ENCODE data around the gene DZIP1L.
"Not testable (repeated sequence)": the region's sequence is repeated elsewhere in the genome, so short reads cannot be mapped to it uniquely, and the experiment has no call there.

Gene DZIP1L

GRCh38 chr3:138114988-138115971 is at the start of gene DZIP1L:
TSS of gene DZIP1L (minus strand) at chr3:138115608. CDS start at chr3:138103971, 11,637 bp downstream.
- DNase-seq (ENCODE audit: low spot score), result peak; percentile 49

DNA sequence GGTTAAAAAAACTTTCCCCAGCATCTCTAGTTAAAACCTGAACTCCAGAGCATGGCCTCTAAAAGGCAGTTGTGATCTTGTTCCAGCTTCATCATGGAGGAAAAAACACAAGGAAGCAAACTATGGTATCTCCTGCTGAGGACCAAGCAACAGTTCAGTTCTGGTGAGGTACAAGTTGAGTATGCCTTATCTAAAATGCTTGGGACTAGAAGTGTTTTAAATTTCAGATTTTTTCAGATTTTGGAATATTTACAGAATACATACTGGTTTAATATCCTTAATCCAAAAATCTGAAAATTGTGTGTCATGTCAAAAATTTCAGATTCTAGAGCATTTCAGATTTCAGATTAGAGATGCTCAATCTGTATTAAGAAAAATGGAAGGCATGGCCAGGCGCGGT is 49.7 kb upstream of the DZIP1L start:
- DNase-seq (ENCODE audit: low spot score), result no peak

- no peak for DNase-seq (ENCODE audit: low spot score)
These were observed 42.3 kb upstream of the DZIP1L start for GRCh38 chr3:138157743-138158142.

DNA sequence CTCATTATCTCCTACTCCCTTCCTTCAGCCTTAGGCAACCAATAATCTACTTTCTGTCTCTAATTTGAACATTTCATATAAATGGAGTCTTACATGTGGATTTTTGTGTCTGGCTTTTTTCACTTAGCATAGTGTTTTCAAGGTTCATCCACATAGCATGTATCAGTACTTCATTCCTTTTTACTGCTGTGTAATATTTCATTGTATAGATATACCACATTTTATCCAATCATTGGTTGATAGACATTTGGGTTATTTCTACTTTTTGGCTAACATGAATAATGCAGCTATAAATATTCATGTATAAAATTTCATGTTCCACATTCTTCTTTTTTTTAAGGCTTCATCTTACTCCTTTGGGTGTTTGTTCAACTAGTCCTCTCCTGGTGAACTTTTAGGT is 39.1 kb upstream of the DZIP1L start:
- DNase-seq (ENCODE audit: low spot score), result no peak

DNA sequence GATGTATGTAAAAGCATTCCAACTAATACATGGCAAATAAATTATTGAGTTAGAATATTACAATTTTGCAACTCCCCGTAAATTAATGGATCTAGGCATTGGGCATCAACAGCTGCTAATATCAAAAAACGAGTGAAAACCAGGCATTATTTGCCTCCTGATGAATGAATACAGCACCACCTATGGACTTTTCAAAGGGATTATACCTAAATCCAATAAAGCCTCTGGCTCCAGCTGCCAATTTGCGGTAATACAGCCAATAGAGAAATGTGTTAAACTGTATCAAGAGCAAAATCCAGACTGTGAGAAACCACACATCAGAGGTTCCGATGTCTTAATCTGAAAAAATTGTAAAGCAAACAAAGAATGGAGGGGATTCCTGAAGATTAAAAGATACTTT is 33.1 kb upstream of the DZIP1L start:
- DNase-seq (ENCODE audit: low spot score), result no peak

DNA sequence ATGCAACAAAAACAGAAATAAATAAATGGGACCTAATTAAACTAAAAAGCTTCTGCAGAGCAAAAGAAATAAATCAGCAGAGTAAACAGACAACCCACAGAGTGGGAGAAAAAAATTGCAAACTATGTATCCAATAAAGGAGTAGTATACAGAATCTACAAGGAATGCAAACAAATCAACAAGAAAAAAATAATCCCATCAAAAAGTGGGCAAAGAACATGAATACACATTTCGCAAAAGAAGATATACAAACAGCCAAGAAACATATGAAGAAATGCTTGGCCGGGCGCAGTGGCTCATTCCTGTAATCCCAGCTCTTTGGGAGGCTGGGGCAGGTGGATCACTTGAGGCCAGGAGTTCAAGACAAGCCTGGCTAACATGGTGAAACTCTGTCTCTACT is 26.8 kb upstream of the DZIP1L start:
- not testable (repeated sequence) for DNase-seq (ENCODE audit: low spot score)

DNA sequence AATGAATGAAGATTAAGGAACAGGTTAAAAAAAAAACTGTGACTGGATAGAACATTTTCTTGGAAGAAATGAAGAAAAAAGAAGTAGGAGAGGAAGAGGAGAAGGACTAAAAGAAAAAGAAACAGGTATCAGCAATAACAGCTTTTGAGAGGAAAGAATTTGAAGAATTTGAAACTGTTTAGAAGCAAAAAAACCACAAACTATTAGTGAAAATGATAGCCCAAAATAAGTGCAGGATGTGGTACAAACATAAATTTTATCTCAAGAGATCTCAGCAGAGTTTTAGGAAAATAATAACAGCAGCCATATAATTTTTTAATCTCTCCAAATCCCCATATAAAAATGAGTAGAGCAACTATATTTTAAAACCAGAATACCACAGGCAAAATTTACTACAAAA is 25.5 kb upstream of the DZIP1L start:
- DNase-seq (ENCODE audit: low spot score), result no peak

DNA sequence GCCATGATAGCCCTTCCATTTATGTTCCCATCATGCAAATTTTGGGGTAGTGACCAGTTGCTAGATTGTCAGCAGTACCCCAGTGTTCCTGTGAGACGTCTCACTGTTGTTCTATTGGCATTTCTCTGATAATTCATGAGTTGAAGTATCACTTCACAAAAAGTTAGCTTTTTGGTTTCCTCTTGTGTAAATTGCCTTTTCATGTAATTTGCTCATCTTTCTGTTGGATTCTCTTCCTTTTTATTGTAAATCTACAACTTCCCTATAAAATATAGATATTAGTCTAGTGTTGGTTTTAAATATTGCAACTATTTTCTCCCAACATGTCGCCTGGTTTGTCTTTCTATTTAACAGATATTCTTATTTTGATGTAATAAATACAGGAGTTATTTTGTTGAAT is 24.3 kb upstream of the DZIP1L start:
- DNase-seq (ENCODE audit: low spot score), result no peak

DNA sequence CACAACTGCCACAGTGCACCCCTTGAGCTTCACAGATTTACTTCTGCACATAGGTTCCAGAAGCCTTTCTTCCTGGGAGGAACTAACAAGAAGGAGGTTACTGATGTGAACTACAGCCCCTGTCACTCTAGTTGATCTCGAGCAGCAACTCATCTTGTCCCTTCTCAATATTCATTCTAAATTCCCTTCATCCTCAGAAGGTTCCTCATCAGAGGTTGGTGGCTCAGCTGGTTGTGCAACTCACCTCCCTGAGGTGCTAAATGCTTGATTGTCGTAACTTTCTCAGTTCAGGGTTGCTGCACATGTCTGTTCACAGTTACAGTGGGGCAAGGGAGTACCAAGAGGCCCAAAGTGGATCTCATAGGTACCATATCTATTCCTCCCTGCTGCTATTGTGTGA is 22.5 kb upstream of the DZIP1L start:
- DNase-seq (ENCODE audit: low spot score), result no peak

DNA sequence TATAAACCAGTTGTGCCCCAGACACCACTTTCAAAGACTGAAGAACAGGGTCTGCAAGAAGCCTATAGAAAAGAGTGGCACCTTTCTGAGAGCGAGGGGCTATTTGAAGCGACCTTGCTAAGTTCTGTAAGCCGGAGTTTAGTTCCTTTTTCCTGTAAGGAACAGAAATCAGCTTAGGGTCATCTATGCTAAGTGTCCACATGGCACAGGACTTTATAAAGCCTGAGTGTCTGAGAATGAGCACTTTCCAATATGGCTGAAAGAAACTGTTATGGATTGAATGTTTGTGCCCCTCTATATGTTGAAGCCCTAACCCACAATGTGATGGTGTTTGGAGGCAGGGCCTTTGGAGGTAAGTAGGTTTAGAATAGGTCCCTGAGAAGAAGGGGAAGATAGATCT is 20.8 kb upstream of the DZIP1L start:
- DNase-seq (ENCODE audit: low spot score), result no peak

GRCh38 chr3:138135833-138136194 is 20.4 kb upstream of the DZIP1L start:
- DNase-seq (ENCODE audit: low spot score), result no peak

DNA sequence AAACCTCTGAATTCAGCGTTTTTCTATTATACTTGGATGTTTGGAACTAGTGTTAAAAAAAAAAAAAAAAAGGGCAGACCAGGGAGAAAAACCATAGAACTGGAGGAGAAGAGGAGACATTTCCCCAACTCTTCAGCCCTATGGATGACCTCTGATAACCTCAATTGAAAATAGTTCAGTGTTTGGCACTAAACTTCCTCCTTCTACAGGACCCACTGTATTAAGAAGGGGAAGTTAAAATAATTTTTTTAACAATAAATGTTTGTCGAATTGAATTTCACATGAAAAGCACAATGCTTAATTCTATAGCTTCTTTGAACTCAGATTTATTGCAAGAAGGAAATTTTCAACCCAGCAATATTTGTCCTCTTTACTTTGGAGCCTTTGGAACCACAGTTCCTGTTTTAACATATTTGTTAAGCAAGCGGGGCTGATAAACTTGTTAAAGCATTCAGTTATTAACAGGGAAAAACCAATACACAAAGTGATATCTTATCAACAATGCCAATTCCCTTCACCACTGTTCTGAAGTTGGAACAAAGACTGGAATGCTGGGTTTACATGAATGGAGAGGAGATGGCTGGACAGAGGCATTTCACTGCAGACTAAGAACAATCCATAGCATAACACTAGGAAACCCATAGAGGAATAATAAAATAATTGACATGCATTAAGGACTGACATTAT is 19.9 kb upstream of the DZIP1L start:
- DNase-seq (ENCODE audit: low spot score), result no peak

DNA sequence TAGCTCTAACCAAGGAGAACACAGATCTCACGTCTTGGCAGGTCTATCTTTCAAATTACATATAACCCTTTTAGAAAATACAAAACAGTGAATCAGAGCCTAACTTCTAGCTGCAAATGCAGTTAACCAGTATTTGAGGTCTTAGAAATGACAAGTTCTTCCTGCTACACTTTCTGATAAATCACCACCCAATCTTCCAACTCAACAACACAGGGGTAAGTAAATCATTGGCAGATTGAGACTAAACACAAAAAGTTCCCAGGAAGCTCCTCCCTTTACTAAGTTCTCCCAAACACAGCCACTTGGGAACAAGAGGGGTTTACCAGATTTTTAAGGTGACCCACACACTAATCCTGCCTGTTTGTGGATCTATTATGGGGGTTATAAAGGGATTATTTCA is 16.8 kb upstream of the DZIP1L start, which contains the start of gene A4GNT:
Gene A4GNT, minus strand, starts transcription at position 152 of the 400 bp plus-strand sequence. CDS start 1,134 bp downstream, outside the sequence.
- no peak for DNase-seq (ENCODE audit: low spot score)

- no peak for DNase-seq (ENCODE audit: low spot score)
These were observed 12.4 kb upstream of the DZIP1L start for GRCh38 chr3:138127636-138128365.

- peak; percentile 47 for DNase-seq (ENCODE audit: low spot score)
These were observed 10.3 kb upstream of the DZIP1L start for GRCh38 chr3:138125548-138126221.

- no peak for DNase-seq (ENCODE audit: low spot score)
These were observed 9.4 kb upstream of the DZIP1L start for GRCh38 chr3:138124706-138125355.

GRCh38 chr3:138124188-138124587 is 8.8 kb upstream of the DZIP1L start:
- DNase-seq (ENCODE audit: low spot score), result no peak

GRCh38 chr3:138119423-138119766 is 4.0 kb upstream of the DZIP1L start:
- DNase-seq (ENCODE audit: low spot score), result no peak

GRCh38 chr3:138118612-138119422 is 3.4 kb upstream of the DZIP1L start:
- DNase-seq (ENCODE audit: low spot score), result peak; percentile 81

DNA sequence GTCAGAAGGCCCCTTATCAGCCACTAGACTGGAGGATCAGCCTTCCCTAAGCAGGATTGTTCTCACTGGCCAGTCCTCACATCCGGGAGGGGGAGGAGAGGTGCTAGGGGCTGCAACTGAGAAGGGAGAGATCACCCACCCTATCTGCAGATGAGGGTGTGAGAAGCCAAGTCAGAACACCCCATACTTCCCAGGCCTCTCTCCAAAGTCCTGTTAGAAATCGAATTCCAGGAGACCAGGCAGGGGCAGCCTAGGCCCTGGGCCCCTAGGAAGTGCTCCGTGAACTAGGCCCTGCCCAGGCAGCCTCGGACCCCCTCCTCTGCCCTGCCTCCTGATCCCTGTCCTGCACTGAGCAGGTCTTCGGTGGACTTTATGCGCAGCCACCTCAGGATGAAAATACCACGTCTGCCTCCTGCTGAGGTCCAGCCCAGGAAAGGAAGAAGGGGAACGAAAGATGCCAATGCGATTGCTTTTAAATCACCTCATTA is 933 bp downstream of the DZIP1L start:
- peak; percentile 10 for DNase-seq (ENCODE audit: low spot score)
